CD4-positive, alpha-beta T cell treated with Interleukin-6 for 4 hours (primary cell): ENCODE results near the gene PEAK1.

Experiments
- DNase-seq: peaks from one replicate; pipeline ENCODE4 v3.0.0-alpha.2; 2020; ENCODE audit warnings: mixed read lengths

Gene PEAK1

DNA sequence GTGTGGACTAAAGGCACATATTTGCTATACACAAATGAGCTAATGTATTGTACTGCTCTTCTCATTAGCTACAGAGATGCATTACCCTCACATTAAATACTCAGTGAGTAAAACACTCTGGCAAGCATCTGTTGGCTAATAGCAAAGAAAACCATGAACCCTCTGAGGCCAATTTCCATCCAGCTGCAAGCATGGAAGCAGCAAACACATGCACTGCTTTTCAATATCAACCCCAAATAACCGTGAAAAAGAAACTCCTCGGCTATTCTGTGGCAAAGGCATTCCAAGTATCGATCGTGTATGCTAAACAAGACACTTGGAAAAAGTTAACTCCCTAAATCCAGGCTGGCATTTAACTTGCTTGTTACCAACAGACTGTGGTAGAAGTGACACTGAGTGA, 67.0 kb downstream of the PEAK1 start:
- no peak for DNase-seq

DNA sequence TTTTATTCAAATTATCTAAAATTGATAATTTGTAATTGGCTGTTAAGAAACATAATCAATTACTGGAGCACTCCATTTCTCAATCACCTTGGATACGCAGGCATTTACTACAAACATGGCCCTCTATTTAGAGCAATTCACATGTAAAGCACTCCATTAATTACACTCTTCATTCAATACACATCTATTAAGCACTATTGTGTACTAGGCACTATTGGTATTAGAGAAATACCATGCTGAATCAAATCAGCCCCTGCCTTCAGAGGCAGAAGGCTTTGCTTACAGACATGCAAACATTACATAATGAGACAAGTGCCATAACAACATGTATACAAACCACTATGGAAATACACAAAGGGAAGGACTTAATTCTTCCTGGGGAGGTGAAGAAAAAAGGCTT, 69.1 kb downstream of the PEAK1 start:
- no peak for DNase-seq

DNA sequence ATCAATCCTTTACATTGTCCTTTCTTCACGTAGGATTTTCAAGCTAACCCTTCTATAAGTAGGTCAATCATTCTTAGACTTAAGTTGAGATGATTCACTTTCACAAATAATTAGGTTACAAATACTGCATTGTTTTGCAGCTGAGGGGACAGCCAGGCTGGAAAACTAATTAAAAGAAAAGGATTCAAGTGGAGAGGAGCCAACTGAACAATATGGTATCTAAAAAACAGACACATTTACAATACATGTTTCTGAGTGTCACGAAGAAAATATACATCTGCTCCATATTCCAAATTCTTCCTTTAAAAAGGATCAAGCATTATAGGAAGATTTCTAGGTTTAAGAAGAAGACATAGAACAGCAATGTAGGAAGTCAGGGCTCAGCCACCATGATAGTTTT, 70.2 kb downstream of the PEAK1 start:
- DNase-seq: no peak

DNA sequence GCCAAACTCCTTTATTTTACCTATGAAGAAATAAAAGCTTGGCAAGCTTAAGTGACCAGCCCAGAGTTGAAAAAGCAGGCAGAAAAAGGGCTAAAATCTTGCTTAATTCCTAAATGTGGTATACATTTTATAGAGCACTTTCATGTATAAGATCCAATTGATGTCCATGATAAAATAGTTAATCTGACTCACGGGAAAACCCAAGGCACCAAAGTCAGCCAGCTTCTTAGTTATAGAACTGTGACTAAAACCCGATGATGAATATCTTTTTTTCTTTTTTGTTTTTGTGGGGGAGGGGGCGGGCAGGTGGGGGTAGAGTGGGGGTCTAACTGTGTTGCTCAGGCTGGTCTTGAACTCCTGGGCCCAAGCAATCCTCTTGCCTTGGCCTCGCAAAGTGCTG, 71.4 kb downstream of the PEAK1 start:
- no peak for DNase-seq

DNA sequence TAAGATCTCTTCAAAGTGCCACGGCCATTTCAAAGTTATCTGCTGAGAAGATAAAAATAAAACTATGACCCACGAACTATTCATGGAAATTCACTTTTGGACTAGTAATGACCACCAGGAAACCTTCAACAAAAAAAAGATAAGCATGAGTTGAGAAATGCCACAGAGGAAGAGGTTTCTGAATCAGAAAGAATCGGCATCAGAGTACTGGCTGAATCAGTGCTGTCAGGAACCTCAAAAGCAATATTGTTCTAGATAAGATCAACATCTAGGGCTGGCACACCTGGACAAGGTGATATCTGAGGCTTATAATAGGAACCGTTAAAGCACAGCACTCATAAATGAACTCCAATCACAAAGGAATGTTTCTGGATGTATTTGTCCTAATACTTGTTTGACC, 72.7 kb downstream of the PEAK1 start:
- DNase-seq: no peak

DNA sequence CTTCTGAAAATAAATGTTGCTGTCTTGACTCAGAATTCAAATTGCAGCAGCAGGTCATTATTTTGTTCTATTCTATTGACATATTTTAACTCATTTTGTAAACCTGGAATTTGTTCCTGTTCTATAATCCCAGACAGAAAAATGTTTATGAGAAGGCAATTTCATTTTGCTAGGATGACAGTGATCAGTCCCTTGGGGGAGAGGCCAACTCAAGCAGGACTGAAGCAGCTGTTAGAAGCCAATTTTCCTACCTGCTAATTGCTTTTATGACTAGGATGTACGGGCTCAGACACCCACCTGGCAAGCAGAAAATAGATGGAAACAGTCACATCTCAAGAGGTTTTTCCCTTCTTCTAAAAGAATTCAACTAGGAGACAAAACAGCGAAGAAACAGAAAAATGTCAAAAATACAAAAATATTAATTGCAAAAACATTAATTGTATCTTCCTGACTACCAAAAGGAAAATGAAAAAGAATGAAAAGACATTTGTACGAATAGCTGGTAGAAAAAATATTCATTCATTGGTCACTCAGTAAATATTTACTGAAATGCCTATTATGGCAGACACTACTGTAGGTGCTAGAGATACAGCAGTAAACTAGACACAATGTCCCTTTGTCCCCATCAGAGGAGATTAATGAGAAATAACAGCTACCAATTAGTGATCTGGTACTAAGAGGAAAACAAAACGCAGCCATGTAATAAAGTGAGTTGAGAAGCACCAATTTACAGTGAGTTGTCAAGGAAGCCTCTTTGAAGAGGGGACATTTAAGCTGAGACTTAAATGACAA, 73.5 kb downstream of the PEAK1 start:
- DNase-seq: no peak

DNA sequence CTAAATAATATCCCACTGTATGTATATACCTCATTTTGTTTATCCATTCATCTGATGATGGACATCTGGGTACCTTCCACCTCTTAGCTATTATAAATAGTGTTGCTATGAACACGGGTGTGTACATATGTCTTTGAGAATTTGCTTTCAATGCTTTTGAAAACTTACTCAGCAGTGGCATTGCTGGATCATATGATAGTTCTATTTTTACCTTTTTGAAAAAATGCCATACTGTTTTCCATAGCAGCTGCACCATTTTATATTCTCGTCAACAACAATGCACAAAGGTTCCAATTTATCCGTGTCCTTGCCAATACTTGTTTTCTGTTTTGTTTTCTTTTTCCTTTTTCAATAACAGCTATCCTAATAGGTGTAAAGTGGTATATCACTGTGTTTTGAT, 77.1 kb downstream of the PEAK1 start:
- DNase-seq: no peak

DNA sequence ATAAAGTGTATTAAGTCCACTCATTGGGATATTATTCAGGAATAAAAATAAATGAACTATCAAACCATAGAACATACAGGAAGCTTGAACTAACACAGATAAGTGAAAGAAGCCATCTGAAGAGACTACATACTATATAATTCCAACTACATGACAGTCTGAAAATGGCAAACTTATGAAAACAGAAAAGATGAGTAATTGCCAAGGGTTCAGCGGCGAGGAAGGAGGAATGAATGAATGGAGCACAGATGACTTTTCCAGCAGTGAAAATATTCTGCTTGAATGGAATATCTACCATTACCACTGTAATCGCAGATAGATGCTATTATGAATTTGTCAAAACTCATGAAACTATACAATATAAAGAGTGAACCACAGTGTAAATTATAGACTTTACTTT, 79.7 kb downstream of the PEAK1 start:
- no peak for DNase-seq

DNA sequence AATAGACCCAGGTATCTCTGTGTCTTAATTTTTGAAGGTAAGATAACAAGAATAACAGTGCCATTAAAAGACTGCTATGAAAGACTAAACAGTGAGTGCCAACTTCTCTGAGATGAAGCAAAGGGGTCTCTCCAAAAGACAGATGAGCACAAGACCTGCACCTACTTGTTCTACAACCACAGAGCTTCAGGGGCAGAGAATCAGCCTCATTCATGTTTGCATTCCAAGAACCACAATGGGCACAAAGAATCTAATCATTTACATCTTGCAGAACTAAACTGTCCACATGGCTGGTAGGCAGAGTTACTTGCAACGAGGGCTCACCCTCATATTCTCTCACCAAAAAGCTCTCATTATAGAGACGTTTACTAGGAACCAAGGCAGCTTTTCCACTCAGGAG, 83.9 kb downstream of the PEAK1 start:
- DNase-seq: no peak

DNA sequence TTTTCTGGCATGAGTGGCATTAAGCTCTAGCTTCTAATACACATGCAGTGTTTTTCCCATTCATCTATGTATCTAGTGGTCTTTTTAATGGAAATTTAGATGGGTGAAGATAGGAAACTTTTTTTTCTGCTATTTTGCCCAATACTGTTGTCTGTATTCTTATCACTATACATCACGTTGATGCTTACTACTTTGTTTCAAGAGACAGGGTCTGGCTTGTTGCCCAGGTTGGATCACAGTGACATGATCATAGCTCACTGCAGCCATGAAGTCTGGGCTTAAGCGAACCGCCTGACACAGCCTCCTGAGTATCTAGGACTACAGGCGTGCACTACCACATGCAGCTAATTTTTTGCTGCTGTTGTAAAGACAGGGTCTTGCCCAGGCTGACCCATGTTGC, 84.6 kb downstream of the PEAK1 start:
- DNase-seq: no peak

DNA sequence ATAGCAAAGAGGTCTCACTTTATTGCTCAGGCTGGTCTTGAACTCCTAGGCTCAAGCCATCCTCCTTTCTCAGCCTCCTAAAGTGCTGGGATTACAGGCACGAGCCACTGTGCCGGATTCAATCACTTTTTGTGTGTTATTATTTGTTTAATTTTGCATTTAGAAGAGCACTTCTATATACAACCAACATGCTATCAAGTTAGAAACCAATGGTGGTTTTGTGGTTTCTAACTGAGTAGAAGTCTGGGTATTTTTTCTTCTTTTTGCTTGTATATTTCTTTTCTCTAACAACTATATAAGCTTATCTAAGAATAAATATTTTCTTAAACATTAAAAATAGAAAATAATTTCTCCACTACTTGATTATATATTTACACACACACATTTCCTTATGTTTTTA, 86.7 kb downstream of the PEAK1 start:
- no peak for DNase-seq

DNA sequence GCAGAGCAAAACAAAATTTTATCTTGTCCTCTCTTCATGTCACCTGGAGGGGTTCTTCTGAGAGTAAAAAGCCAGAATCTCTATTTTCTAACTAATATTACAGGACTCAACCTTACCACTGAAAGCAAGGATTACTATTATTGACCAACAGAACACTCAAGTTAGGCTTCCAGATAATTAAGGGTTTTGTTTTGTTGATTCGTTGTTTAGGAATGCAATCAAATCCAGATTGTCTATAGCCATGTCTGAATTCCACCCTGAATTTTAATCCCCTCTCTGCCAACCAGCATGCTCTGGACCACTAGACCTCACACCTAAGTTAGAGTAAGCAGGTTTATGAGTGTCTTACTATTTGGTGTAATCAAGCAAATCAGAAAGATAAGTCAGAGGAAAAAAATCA, 90.7 kb downstream of the PEAK1 start:
- DNase-seq: no peak

DNA sequence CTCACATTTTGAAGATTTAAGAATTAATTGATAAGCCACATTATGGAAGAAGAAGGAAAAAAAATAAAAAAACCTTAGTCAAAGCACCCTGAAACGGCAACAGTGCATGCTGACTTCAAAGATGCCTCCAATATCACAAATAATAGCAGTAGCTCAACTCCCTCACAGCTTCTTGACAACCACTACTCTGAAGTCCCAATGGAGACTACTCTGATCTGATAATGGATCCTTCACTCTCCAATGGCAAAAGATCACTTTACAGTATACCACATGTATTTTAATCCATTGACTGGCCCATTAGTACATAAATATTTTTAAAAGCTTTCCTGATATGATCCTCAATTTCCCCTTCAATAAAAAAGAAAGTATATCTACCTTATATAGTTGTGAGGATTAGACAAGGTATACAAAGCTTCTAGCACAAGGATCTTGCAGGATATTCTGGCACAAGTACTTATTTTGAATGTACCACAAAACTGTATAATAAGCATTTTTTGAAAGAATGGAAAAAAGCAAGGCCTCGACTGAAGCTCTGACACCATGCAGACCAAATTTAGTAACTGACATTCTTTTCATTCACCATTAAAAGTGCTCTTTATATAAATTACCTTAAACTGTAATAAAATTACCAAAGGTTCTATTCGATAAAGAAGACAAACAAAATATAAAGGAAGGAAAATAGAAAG, 91.9 kb downstream of the PEAK1 start:
- DNase-seq: no peak

DNA sequence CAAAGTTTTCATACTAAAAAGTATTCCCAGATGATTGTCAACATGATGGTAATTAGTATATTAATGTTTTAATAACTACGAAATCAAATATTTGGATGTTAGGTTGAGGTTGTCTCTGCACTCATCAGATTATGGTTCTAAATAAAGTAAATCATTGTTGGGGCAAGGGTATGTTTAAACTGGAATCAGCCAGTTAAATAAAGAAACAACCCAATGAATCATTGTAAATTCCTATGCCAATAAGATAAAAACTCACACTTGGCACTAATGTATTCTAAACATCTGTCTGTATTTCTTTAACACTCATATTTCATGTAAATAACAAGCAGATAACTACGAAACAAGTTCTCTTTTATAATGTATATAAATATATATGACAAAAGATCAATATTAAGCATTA, 92.7 kb downstream of the PEAK1 start:
- no peak for DNase-seq

DNA sequence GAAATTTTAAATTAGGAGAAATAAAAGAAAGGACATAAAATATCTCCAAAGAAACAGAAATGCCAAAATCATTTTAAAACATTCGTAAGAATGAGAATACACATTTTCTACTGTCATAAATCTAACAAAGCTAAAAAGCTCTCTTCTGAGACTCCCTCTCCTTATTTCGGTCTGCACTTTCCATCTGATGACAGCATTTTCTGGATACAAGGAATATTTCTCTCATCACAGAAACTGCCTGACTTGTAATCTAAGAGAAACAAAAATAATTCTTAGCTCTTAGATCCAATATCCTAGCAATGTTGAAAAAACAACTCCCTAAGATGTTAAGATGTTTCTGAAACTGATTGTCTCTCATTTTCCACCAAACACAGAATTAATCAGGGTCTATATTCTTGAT, 93.5 kb downstream of the PEAK1 start:
- DNase-seq: no peak

DNA sequence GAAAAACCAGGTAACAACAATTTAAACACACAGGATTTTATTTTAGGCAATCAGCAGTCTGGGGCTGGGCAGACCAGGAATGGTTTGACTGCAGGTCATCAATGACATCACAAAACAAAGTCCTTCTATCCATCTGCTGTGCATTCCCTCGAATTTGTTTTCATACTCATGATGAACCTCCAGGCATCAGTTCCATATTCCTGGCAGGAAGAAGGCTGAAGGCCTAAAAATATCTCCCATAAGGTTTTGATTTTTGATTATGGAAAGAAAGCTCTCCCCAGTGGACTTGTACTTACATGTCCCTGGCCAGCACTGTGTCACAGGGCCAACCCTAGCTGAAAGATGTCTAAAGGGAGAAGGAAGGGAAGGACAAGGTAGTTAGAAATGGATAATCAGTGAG, 107.4 kb downstream of the PEAK1 start:
- DNase-seq: no peak

DNA sequence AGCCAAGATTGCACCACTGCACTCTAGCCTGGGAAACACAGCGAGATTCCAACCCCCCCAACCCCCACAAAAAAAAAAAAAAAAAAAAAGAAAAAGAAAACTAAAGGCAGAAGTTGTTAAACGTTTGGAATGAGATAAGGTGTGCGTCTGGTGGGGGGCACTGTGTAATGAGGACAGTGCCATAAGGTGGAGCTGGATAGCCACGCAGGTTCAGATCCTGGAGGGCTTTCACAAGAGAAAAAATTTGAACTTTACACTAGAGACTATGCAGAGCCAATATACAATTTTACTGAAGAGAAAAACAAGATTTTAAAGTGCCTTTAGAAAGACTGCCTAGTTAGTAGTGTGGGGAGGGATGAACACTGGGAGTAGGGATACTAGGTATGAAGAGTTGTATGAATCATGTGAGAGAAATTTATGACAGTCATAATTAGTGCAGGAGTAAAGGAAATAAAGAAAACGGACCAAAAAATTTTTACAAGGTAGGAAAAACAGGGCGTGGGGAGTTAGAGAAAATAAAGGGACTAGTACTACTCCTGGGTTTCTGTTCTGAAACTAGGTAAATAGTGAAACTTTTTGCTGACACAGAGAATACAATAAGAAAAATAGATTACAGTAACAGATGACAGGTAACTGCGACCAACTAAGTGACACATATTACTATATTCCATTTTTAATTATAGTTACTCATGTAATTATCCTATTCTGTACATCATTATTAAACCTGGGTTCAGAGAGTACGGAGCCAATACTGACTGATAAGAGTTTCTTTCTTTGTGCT, 108.1 kb downstream of the PEAK1 start:
- no peak for DNase-seq

DNA sequence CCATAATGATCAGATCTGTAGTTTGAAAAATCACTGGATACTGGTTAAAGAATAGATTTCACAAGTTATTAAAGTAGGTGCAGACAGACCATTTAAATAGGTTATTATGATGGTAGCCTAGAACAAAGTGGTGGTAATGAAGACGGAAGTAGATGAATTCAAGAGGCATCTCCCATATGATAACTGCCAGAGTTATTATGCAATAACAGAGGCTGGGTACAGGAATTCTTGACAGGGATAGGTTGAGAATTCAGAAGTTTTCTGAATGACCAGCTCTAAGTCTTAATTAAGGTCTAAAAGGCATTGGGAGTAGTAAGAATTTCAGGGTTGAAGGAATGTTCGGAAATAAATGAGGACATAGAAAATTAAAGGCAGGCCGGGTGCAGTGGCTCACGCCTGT, 108.9 kb downstream of the PEAK1 start:
- no peak for DNase-seq

DNA sequence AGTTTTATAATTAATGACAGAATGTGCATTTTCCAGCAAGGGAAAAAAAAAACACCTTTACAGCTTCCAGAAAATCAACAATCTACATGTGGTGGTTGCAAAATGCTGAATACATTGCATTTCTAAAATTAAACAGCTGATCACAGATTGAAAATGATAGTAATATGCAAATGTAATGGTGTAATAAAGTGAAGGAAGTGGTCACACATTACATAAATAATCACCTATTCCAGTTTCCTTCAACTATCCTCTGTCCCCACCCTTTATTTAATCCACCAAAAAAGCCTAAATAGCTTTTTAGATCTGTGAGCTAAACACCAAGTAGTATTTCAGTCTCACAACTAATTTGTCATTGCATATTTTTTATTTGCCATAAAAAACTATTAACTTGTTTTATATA, 110.5 kb downstream of the PEAK1 start:
- no peak for DNase-seq

DNA sequence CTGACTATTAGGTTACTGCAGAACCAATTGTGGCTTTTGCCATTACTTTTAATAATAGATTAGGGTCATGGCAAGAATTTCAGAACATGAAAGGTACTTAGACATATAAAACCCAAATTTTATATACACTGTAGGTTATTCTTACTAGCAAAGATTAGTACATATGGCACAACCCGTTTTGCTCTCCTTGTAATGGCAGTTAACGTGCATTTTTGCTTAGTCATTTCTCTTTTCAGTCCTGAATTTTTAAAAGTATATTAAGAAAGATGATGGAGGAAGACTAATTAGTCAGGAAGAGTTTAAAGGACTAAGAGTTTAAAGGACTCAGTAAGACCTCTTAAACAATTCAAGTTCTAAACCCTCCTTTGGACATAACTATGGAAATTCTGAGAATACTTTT, 114.0 kb downstream of the PEAK1 start:
- DNase-seq: no peak

DNA sequence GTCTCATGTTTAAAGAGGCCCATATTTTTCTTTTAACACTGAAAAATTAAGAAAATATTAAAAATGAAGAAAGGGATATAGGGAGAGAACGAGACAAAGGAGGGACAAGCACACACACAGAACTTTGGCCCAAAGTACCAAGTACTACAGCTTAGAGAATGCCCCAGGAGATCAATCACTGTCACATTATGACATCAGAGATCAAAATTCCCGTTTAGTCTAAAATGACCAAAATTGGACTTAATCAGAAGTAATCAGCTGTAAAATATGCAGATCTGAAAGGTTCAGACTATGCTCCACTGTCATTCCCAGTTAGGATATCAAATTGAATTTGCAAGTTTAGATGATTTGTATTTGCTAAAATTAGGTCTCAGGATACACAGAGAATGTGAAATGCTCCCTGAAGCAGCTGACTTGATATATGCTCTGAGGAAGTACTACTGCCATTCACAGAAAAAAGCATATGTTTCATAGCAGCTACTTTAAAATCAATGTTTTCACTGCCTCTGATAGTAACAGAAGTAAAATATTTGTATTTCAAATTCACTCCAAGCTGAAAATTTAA, 123.0 kb downstream of the PEAK1 start:
- DNase-seq: no peak

DNA sequence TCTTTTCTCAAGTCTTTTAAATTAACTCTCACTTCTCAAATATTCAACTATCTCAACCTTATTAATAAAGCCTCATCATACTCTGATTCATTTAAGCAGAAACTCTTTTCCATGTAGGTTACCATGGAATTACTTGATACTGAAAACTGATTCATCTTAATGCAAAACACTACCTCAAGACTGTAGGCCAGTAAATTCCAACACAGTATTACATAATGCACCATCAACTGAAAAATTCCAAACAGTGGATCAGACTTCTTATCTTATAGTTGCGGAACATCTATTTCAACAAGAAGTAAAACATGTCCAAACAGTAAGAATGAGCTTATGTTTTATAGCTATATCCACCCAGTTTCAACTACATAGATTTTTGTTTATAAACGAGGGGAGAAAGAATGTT, 124.5 kb downstream of the PEAK1 start:
- DNase-seq: no peak

DNA sequence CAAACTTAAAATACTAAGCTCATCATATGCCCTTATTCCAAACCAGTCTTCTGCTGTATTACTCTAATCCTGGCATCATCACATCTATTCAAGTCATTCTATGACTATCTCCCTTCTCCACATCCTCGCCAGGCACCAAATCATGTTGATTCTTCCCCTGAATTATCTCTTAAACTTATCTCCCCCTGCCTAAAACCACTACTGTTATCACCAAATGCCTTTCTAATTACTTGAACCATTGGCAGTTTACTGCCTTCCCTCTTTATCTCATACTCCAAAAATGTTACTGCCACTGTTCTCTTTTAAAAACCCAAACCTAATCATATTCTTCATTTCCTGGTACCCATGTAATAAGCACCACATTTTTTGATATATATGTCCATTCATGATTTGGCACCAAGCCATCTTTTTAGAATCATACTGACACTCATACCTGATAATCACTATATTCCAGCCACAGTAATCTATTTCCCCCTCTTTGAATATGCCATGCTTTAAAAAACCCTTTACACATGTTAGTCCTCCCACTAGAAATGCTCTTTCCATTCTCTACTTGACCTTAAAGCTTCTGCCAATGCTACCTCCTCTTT, 126.8 kb downstream of the PEAK1 start:
- DNase-seq: no peak
